PC-9 (cell line): Measurements from ENCODE around the gene MAGI3. TPM values are rescaled to one million over a fixed set of nuclear protein-coding genes. Genes with fewer than 3 reads are reported as not detected.
"Not testable (repeated sequence)": the region's sequence is repeated elsewhere in the genome, so short reads cannot be mapped to it uniquely, and the experiment has no call there.

Experiments
- BruUV-seq: library from RNA; stranded (reverse); fragments of 400-500 nt; replicated peaks from 2 replicates; lab custom pipeline; 2021; lab: Mats Ljungman, UMichigan
- CTCF ChIA-PET: fragments of 300-600 bp; sonication (Branson Sonifier 250); formaldehyde crosslinking; loops from one replicate; lab custom pipeline; 2022; ENCODE audit warnings: antibody characterized with exemption; lab: Charles Lee
- POLR2A ChIA-PET: fragments of 300-600 bp; sonication (Branson Sonifier 250); formaldehyde crosslinking; loops from one replicate; lab custom pipeline; 2022; ENCODE audit warnings: antibody characterized with exemption; ENCODE audit not compliant: unreplicated experiment; lab: Charles Lee
- DNase-seq, 2 experiments: peaks; one replicate each; pipeline versions ENCODE4 v3.0.0 to v3.0.0-alpha.2; 2015 to 2022; ENCODE audit warnings: mixed read lengths in 1 of 2
- H2AFZ ChIP-seq: fragments of 200-600 bp; sonication (generic); 2 replicates; pipeline ENCODE4 v1.8.1; 2017; ENCODE audit warnings: antibody characterized with exemption
- H3F3A ChIP-seq: fragments of 200-600 bp; sonication (generic); 2 replicates; pipeline ENCODE4 v1.8.1; 2017; ENCODE audit warnings: antibody characterized with exemption, mild to moderate bottlenecking, low read depth; ENCODE audit not compliant: insufficient read depth
- H3K27ac ChIP-seq: fragments of 200-600 bp; sonication (generic); 2 replicates; pipeline ENCODE4 v1.6.1; 2016; ENCODE audit warnings: mixed run types
- H3K27me3 ChIP-seq: fragments of 200-600 bp; sonication (generic); 2 replicates; pipeline ENCODE4 v1.6.1; 2016; ENCODE audit warnings: low read depth, mixed run types; ENCODE audit not compliant: insufficient read depth
- H3K36me3 ChIP-seq: fragments of 200-600 bp; sonication (generic); 2 replicates; pipeline ENCODE4 v1.6.1; 2016; ENCODE audit warnings: low read depth, mixed run types
- H3K4me1 ChIP-seq: fragments of 200-600 bp; sonication (generic); replicated peaks from 2 replicates; pipeline ENCODE4 v1.6.1; 2016; ENCODE audit warnings: mixed run types; ENCODE audit not compliant: insufficient read depth
- H3K4me2 ChIP-seq: fragments of 200-600 bp; sonication (generic); 2 replicates; pipeline ENCODE4 v1.6.1; 2017; ENCODE audit warnings: mixed run types
- H3K4me3 ChIP-seq: fragments of 200-600 bp; sonication (generic); 2 replicates; pipeline ENCODE4 v1.6.1; 2016; ENCODE audit warnings: mixed run types
- H3K79me2 ChIP-seq: fragments of 200-600 bp; sonication (generic); 2 replicates; pipeline ENCODE4 v1.6.1; 2017; ENCODE audit warnings: low read depth, mixed run types
- H3K9me2 ChIP-seq: fragments of 200-600 bp; sonication (generic); 2 replicates; pipeline ENCODE4 v1.8.1; 2017; ENCODE audit warnings: mild to moderate bottlenecking; ENCODE audit not compliant: insufficient read depth
- H3K9me3 ChIP-seq: fragments of 200-600 bp; sonication (generic); 2 replicates; pipeline ENCODE4 v1.8.1; 2016; ENCODE audit warnings: low read depth; ENCODE audit not compliant: insufficient read depth
- H4K20me1 ChIP-seq: fragments of 200-600 bp; sonication (generic); 2 replicates; pipeline ENCODE4 v1.8.1; 2017; ENCODE audit not compliant: insufficient read depth
- CTCF ChIP-seq: fragments of 200-600 bp; sonication (generic); conservative IDR thresholded peaks from 2 replicates; pipeline ENCODE4 v1.6.1; 2017; ENCODE audit warnings: mixed run types, antibody characterized with exemption, mild to moderate bottlenecking, moderate library complexity
- EZH2 ChIP-seq: fragments of 200-600 bp; sonication (generic); IDR thresholded peaks from 2 replicates; pipeline ENCODE4 v1.8.0; 2017; ENCODE audit warnings: antibody characterized with exemption, low read depth
- intact Hi-C: fragments of 100-400 bp; cut with micrococcal nuclease; formaldehyde crosslinking; loops from one replicate; pipeline ENCODE4 v1.10.0; 2022; ENCODE audit not compliant: unreplicated experiment
- total RNA-seq: library from RNA; stranded (reverse); gene quantifications from 2 replicates; pipeline ENCODE4 v1.2.3, GENCODE V29; 2021

The MAGI3 gene
- total RNA-seq, 1 experiment from 2014 or later = 17.3 TPM

DNA sequence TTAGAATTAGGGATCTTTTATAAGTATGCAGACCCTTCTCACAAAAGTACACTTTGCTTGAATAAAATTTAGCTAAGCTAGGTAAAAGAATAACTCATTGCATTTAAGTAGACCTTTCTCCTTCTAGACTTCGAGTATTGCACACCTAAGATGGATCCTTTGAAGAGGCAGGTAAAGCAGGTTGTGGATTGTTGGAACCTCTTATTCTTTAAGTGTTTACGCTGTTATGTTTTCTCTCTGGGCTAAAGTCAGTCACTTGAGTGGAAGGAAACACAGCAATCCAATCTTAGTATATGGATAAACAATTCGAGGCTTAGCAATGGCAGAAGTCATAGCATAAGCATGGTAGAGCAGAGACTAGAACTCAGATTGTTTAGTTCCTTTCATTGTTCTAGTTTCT, 11.4 kb downstream of the MAGI3 start:
- no peak for DNase-seq
- intact Hi-C loops = no loop called here
- POLR2A ChIA-PET = no interaction called here
- H3K79me2 ChIP-seq = peaks cover 31% of the 10 kb centered on the region
- CTCF ChIA-PET = no interaction called here
- no peaks in the 10 kb centered on the region for H3K36me3 ChIP-seq
- TF ChIP-seq CTCF (no peak), EZH2 (no peak)
- BruUV-seq = no TSS peak
- H3K27me3 ChIP-seq = no peaks in the 10 kb centered on the region
- peaks cover 6% of the 10 kb centered on the region; the same call in 1 of the 2 replicates for H3F3A ChIP-seq
- H3K4me3 ChIP-seq = no peak overlapping the region
- H3K4me1 ChIP-seq = peaks cover 7% of the 10 kb centered on the region
- no peaks in the 10 kb centered on the region for H4K20me1 ChIP-seq
- H3K9me2 ChIP-seq = no peaks in the 10 kb centered on the region
- H2AFZ ChIP-seq = no peak overlapping the region
- no peak overlapping the region for H3K4me2 ChIP-seq
- no peaks in the 10 kb centered on the region for H3K9me3 ChIP-seq
- H3K27ac ChIP-seq = no peak overlapping the region

- no peak overlapping the region for H3K4me3 ChIP-seq
- intact Hi-C loops = no loop called here
- no peaks in the 10 kb centered on the region for H3K4me1 ChIP-seq
- no peaks in the 10 kb centered on the region for H4K20me1 ChIP-seq
- H3K79me2 ChIP-seq = peaks cover 19% of the 10 kb centered on the region
- no peak overlapping the region for H3K4me2 ChIP-seq
- no peaks in the 10 kb centered on the region for H3K27me3 ChIP-seq
- H3F3A ChIP-seq = no peaks in the 10 kb centered on the region
- no peak overlapping the region for H3K27ac ChIP-seq
- BruUV-seq = no TSS peak
- no peaks in the 10 kb centered on the region for H3K36me3 ChIP-seq
- POLR2A ChIA-PET = interaction anchor here (0.6 kb wide), 1 partner anchor 82 kb away, joined by 5 read pairs; no protein-coding TSS in a partner anchor
- CTCF ChIA-PET = no interaction called here
- H3K9me2 ChIP-seq = no peaks in the 10 kb centered on the region
- no peak overlapping the region for H2AFZ ChIP-seq
- DNase-seq = no peak
- no peaks in the 10 kb centered on the region for H3K9me3 ChIP-seq
- TF ChIP-seq EZH2 (no peak), CTCF (no peak)
Observed at GRCh38 chr1:113403065-113403464, 12.8 kb downstream of the MAGI3 start.

- Histone ChIP-seq H3K36me3 (no peaks in the 10 kb centered on the region), H3K27ac (no peak overlapping the region), H3K9me2 (no peaks in the 10 kb centered on the region; the same call in 1 of the 2 replicates), H3K4me3 (no peak overlapping the region), H3K9me3 (no peaks in the 10 kb centered on the region), H3K79me2 (peaks cover 12% of the 10 kb centered on the region; the same call in 1 of the 2 replicates), H3K4me1 (peaks cover 5% of the 10 kb centered on the region; the same call in 1 of the 2 replicates), H3K27me3 (no peaks in the 10 kb centered on the region), H3K4me2 (no peak overlapping the region), H3F3A (no peaks in the 10 kb centered on the region), H4K20me1 (no peaks in the 10 kb centered on the region), H2AFZ (no peak overlapping the region)
- intact Hi-C loops = no loop called here
- no peak for DNase-seq
- BruUV-seq = no TSS peak
- POLR2A ChIA-PET = no interaction called here
- CTCF ChIA-PET = no interaction called here
- TF ChIP-seq CTCF = no peak
- TF ChIP-seq EZH2 = no peak
Observed at GRCh38 chr1:113405573-113405972, 15.3 kb downstream of the MAGI3 start.

- H3K9me3 ChIP-seq, H3K27ac ChIP-seq, intact Hi-C loops, DNase-seq, H3K4me3 ChIP-seq, H3F3A ChIP-seq, H3K4me2 ChIP-seq, H3K9me2 ChIP-seq, BruUV-seq, H3K36me3 ChIP-seq, H4K20me1 ChIP-seq, H3K4me1 ChIP-seq, POLR2A ChIA-PET, H2AFZ ChIP-seq, H3K79me2 ChIP-seq, H3K27me3 ChIP-seq: not testable (repeated sequence)
- CTCF ChIA-PET = interaction anchor here (0.7 kb wide), 1 partner anchor 1826 kb away, joined by 3 read pairs; no protein-coding TSS in a partner anchor
Observed at GRCh38 chr1:113406149-113406548, 15.8 kb downstream of the MAGI3 start.
